HG02759 (cell line): ENCODE measurements around the gene ZNF385A.
"Not testable (repeated sequence)": the region's sequence is repeated elsewhere in the genome, so short reads cannot be mapped to it uniquely, and the experiment has no call there.

ENCODE experiments used
- ATAC-seq: cut with Tn5 transposase; IDR thresholded peaks from one replicate; pipeline ENCODE4 v1.9.1; 2021; ENCODE audit warnings: mild to moderate bottlenecking, moderate library complexity; ENCODE audit not compliant: unreplicated experiment

Gene ZNF385A

GRCh38 chr12:54333420-54334034 is 51.0 kb downstream of the ZNF385A start:
- ATAC-seq, result no peak

- ATAC-seq, result no peak
Measured at GRCh38 chr12:54331461-54331860, 53.1 kb downstream of the ZNF385A start.

DNA sequence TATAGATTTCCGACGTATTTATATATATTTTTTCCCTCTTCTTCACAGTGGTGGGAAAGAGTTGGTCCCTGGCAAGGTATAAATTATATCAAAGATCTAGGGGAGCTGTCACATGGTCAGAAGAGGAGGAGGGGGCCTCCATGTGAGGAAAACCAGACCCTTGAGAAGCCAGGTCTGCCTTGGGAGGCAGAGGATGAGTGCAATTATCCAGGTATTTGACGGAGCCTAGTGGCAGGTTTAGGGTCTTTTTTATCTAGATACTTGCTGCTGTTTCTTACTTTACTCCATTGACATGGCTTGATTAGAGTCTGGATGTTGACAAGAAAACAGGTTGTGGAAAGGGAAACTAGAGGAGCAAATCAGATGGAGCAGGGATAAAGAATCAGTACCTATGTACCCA is 54.1 kb downstream of the ZNF385A start:
- ATAC-seq, result no peak

DNA sequence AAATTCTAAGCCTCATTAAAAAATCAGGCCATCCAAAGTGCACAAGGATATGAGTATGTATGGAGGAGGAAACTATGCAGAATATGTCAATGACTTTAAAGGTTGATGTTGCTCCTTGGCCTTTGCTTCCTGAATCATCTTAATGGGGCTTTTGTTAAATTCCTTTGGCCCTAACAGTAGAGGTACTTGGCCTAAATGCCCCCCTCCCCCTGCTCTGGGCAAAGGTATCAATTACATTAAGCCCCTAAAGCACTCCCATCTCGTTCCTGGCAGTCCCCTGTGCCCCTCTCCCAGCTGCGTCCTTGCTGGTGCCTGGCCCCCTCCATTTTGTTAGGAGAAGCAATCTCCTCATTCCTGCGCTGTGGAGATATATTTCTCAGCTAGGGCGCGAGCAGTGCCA is 54.8 kb downstream of the ZNF385A start:
- ATAC-seq, result no peak

- no peak for ATAC-seq
Measured at GRCh38 chr12:54328595-54329337, 55.8 kb downstream of the ZNF385A start.

- ATAC-seq, result not testable (repeated sequence)
Measured at GRCh38 chr12:54325442-54326109, 59.0 kb downstream of the ZNF385A start.

GRCh38 chr12:54324617-54325441 is 59.7 kb downstream of the ZNF385A start, which contains the start of gene COPZ1:
Gene COPZ1, plus strand, starts transcription at chr12:54325131. Its CDS starts 33 bp downstream, at chr12:54325164.
- ATAC-seq, result peak; percentile 99

- ATAC-seq, result no peak
Measured at GRCh38 chr12:54321363-54321762, 63.2 kb downstream of the ZNF385A start.
